ENCODE results near the gene COL23A1. TPM values are rescaled to one million over a fixed set of nuclear protein-coding genes. Genes with fewer than 3 reads are reported as not detected.

Gene COL23A1
- total and polyA plus RNA-seq, 2 experiments from 2014 or later = 4.8 to 8.2 TPM

DNA sequence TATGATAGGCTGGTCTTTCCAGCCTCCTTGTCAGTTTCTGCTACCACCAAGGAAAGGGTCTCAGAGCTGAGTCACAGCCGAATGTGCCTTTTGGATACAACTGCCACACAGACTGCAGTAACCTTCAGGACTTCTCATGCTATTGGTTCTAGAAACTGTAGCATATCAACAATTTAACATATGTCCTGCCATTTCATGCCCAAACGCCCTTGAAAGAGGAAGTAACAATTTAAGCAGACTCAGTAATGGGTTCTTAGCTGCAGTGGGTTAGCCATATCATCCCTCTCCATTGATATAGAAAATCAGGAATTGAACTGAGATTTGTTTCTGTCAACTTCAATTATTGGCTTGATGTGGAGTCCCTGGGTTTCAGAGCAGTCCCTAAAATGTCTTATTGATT is 40.8 kb upstream of the COL23A1 start:
- no peak overlapping the region for H3K4me3 Mint-ChIP-seq
- peaks cover 3% of the 10 kb centered on the region; the same call in 1 of the 2 replicates for H3K4me1 ChIP-seq (ENCODE audit: insufficient read depth)

More for the DNA sequence above, 40.8 kb upstream of the COL23A1 start:
- Histone ChIP-seq H2AFZ (no peak overlapping the region), H3K79me2 (replicated peaks; ENCODE audit: insufficient read depth) (peaks cover 2% of the 10 kb centered on the region), H3K27ac (ENCODE audit: low read depth) (no peak overlapping the region), H3F3A (replicated peaks; ENCODE audit: low read depth) (no peaks in the 10 kb centered on the region), H3K9me2 (ENCODE audit: insufficient read depth) (no peaks in the 10 kb centered on the region), H4K20me1 (replicated peaks; ENCODE audit: insufficient read depth) (no peaks in the 10 kb centered on the region), H3K4me2 (no peak overlapping the region), H3K4me3 (no peak overlapping the region), H3K36me3 (ENCODE audit: insufficient read depth) (no peaks in the 10 kb centered on the region), H3K27me3 (ENCODE audit: insufficient read depth) (peaks cover 2% of the 10 kb centered on the region; the same call in 1 of the 2 replicates)
- Mint-ChIP-seq H3K27me3 (ENCODE audit: insufficient read depth, low read depth, poor library complexity) (peaks cover 8% of the 10 kb centered on the region), H3K9me3 (peaks cover 7% of the 10 kb centered on the region; the same call in 2 of the 3 replicates), H3K36me3 (ENCODE audit: low read depth) (no peaks in the 10 kb centered on the region), H3K4me1 (peaks cover 14% of the 10 kb centered on the region; the same call in 2 of the 3 replicates), H3K27ac (no peak overlapping the region)
- ATAC-seq (no peak), DNase-seq (ENCODE audit: low spot score) (no peak)
- TF ChIP-seq, protein P1, sequence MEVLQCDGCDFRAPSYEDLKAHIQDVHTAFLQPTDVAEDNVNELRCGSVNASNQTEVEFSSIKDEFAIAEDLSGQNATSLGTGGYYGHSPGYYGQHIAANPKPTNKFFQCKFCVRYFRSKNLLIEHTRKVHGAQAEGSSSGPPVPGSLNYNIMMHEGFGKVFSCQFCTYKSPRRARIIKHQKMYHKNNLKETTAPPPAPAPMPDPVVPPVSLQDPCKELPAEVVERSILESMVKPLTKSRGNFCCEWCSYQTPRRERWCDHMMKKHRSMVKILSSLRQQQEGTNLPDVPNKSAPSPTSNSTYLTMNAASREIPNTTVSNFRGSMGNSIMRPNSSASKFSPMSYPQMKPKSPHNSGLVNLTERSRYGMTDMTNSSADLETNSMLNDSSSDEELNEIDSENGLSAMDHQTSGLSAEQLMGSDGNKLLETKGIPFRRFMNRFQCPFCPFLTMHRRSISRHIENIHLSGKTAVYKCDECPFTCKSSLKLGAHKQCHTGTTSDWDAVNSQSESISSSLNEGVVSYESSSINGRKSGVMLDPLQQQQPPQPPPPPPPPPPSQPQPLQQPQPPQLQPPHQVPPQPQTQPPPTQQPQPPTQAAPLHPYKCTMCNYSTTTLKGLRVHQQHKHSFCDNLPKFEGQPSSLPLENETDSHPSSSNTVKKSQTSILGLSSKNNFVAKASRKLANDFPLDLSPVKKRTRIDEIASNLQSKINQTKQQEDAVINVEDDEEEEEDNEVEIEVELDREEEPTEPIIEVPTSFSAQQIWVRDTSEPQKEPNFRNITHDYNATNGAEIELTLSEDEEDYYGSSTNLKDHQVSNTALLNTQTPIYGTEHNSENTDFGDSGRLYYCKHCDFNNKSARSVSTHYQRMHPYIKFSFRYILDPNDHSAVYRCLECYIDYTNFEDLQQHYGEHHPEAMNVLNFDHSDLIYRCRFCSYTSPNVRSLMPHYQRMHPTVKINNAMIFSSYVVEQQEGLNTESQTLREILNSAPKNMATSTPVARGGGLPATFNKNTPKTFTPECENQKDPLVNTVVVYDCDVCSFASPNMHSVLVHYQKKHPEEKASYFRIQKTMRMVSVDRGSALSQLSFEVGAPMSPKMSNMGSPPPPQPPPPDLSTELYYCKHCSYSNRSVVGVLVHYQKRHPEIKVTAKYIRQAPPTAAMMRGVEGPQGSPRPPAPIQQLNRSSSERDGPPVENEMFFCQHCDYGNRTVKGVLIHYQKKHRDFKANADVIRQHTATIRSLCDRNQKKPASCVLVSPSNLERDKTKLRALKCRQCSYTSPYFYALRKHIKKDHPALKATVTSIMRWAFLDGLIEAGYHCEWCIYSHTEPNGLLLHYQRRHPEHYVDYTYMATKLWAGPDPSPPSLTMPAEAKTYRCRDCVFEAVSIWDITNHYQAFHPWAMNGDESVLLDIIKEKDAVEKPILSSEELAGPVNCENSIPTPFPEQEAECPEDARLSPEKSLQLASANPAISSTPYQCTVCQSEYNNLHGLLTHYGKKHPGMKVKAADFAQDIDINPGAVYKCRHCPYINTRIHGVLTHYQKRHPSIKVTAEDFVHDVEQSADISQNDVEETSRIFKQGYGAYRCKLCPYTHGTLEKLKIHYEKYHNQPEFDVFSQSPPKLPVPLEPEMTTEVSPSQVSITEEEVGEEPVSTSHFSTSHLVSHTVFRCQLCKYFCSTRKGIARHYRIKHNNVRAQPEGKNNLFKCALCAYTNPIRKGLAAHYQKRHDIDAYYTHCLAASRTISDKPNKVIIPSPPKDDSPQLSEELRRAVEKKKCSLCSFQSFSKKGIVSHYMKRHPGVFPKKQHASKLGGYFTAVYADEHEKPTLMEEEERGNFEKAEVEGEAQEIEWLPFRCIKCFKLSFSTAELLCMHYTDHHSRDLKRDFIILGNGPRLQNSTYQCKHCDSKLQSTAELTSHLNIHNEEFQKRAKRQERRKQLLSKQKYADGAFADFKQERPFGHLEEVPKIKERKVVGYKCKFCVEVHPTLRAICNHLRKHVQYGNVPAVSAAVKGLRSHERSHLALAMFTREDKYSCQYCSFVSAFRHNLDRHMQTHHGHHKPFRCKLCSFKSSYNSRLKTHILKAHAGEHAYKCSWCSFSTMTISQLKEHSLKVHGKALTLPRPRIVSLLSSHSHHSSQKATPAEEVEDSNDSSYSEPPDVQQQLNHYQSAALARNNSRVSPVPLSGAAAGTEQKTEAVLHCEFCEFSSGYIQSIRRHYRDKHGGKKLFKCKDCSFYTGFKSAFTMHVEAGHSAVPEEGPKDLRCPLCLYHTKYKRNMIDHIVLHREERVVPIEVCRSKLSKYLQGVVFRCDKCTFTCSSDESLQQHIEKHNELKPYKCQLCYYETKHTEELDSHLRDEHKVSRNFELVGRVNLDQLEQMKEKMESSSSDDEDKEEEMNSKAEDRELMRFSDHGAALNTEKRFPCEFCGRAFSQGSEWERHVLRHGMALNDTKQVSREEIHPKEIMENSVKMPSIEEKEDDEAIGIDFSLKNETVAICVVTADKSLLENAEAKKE (CRISPR knock-in tag; IDR thresholded peaks at IDR 0.05) = no peak
- TF ChIP-seq CREB1 (CRISPR knock-in tag; IDR thresholded peaks at IDR 0.05; ENCODE audit: low read depth) (no peak), ZNF331 (CRISPR knock-in tag; IDR thresholded peaks at IDR 0.05; ENCODE audit: low read depth) (no peak), STAT1 (IDR thresholded peaks at IDR 0.05; ENCODE audit: unreplicated experiment) (no peak), NANOG (IDR thresholded peaks at IDR 0.05; ENCODE audit: borderline replicate concordance) (no peak), POLR2AphosphoS5 (IDR thresholded peaks at IDR 0.05; ENCODE audit: low read depth) (no peak), JUNB (IDR thresholded peaks at IDR 0.05; ENCODE audit: unreplicated experiment) (no peak), ZNF114 (CRISPR knock-in tag; IDR thresholded peaks at IDR 0.05) (no peak), EZH2 (IDR thresholded peaks at IDR 0.05; ENCODE audit: low read depth, unreplicated experiment) (no peak), EZH2phosphoT487 (IDR thresholded peaks at IDR 0.05; ENCODE audit: unreplicated experiment) (no peak)
- TF ChIP-seq, protein P2, sequence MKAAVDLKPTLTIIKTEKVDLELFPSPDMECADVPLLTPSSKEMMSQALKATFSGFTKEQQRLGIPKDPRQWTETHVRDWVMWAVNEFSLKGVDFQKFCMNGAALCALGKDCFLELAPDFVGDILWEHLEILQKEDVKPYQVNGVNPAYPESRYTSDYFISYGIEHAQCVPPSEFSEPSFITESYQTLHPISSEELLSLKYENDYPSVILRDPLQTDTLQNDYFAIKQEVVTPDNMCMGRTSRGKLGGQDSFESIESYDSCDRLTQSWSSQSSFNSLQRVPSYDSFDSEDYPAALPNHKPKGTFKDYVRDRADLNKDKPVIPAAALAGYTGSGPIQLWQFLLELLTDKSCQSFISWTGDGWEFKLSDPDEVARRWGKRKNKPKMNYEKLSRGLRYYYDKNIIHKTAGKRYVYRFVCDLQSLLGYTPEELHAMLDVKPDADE (IDR thresholded peaks at IDR 0.05) = no peak
- TF ChIP-seq, protein P3, sequence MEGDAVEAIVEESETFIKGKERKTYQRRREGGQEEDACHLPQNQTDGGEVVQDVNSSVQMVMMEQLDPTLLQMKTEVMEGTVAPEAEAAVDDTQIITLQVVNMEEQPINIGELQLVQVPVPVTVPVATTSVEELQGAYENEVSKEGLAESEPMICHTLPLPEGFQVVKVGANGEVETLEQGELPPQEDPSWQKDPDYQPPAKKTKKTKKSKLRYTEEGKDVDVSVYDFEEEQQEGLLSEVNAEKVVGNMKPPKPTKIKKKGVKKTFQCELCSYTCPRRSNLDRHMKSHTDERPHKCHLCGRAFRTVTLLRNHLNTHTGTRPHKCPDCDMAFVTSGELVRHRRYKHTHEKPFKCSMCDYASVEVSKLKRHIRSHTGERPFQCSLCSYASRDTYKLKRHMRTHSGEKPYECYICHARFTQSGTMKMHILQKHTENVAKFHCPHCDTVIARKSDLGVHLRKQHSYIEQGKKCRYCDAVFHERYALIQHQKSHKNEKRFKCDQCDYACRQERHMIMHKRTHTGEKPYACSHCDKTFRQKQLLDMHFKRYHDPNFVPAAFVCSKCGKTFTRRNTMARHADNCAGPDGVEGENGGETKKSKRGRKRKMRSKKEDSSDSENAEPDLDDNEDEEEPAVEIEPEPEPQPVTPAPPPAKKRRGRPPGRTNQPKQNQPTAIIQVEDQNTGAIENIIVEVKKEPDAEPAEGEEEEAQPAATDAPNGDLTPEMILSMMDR (conservative IDR thresholded peaks at IDR 0.05; ENCODE audit: low read depth in 2 of 2) = no peak
- TF ChIP-seq, protein P4, sequence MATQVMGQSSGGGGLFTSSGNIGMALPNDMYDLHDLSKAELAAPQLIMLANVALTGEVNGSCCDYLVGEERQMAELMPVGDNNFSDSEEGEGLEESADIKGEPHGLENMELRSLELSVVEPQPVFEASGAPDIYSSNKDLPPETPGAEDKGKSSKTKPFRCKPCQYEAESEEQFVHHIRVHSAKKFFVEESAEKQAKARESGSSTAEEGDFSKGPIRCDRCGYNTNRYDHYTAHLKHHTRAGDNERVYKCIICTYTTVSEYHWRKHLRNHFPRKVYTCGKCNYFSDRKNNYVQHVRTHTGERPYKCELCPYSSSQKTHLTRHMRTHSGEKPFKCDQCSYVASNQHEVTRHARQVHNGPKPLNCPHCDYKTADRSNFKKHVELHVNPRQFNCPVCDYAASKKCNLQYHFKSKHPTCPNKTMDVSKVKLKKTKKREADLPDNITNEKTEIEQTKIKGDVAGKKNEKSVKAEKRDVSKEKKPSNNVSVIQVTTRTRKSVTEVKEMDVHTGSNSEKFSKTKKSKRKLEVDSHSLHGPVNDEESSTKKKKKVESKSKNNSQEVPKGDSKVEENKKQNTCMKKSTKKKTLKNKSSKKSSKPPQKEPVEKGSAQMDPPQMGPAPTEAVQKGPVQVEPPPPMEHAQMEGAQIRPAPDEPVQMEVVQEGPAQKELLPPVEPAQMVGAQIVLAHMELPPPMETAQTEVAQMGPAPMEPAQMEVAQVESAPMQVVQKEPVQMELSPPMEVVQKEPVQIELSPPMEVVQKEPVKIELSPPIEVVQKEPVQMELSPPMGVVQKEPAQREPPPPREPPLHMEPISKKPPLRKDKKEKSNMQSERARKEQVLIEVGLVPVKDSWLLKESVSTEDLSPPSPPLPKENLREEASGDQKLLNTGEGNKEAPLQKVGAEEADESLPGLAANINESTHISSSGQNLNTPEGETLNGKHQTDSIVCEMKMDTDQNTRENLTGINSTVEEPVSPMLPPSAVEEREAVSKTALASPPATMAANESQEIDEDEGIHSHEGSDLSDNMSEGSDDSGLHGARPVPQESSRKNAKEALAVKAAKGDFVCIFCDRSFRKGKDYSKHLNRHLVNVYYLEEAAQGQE (IDR thresholded peaks at IDR 0.05; ENCODE audit: unreplicated experiment) = no peak

Measured in GM23338 (cell line).